Gastroesophageal sphincter (tissue), 4 donors: ENCODE results near the gene RHEX. TPM values are rescaled to one million over a fixed set of nuclear protein-coding genes. Genes with fewer than 3 reads are reported as not detected.

Experiments
- ATAC-seq: fragments of 150-250 bp; one replicate; pipeline ENCODE4 v1.9.1; 2016; ENCODE audit warnings: mild to moderate bottlenecking, moderate library complexity
- H3K27ac ChIP-seq, 4 donors: fragments of 200-600 bp; sonication (generic) in 3 of 4; 1 replicate in 3 of 4; 2 replicates in 1 of 4; pipeline ENCODE4 v1.5.1; 2016 to 2019
- H3K27me3 ChIP-seq: fragments of 200-600 bp; sonication (generic); one replicate; pipeline ENCODE4 v1.5.1; 2019
- H3K36me3 ChIP-seq, 2 donors: fragments of 200-600 bp; sonication (generic); one replicate each; pipeline ENCODE4 v1.5.1; 2019; ENCODE audit warnings: control low read depth in 1 of 2
- H3K4me1 ChIP-seq, 3 donors: fragments of 200-600 bp; sonication (generic); 1 replicate in 2 of 3; 2 replicates in 1 of 3; pipeline ENCODE4 v1.5.1; 2016 to 2019; ENCODE audit warnings: control low read depth in 2 of 3
- H3K4me3 ChIP-seq, 2 donors: fragments of 200-600 bp; sonication (generic); one replicate each; pipeline ENCODE4 v1.5.1; 2019; ENCODE audit warnings: mild to moderate bottlenecking in 1 of 2, moderate library complexity in 1 of 2
- H3K9me3 ChIP-seq, 3 donors: fragments of 200-600 bp; sonication (generic); one replicate each; pipeline ENCODE4 v1.5.1; 2017 to 2019; ENCODE audit warnings: control low read depth in 2 of 3
- CTCF ChIP-seq, 4 experiments: fragments of 200-600 bp in 2 of 4; fragments of 450-650 bp in 2 of 4; sonication (generic) in 1 of 4; IDR thresholded peaks; one replicate each; pipeline ENCODE4 v1.5.1; 2017 to 2019; ENCODE audit warnings: antibody characterized with exemption in 4 of 4, mild to moderate bottlenecking in 2 of 4, moderate library complexity in 2 of 4
- EP300 ChIP-seq: sonication (generic); formaldehyde crosslinking; IDR thresholded peaks from one replicate; pipeline ENCODE4 v1.6.1; 2017; ENCODE audit warnings: antibody characterized with exemption, mild to moderate bottlenecking
- POLR2A ChIP-seq, 2 donors: fragments of 450-650 bp; IDR thresholded peaks; one replicate each; pipeline ENCODE4 v1.6.1; 2017; ENCODE audit warnings: antibody characterized with exemption in 2 of 2, mild to moderate bottlenecking in 2 of 2, moderate library complexity in 1 of 2
- POLR2AphosphoS5 ChIP-seq: sonication (generic); formaldehyde crosslinking; IDR thresholded peaks from one replicate; pipeline ENCODE4 v1.6.1; 2017; ENCODE audit warnings: antibody characterized with exemption
- WGBS, 2 donors: methylation state at CpG; one replicate each; pipeline ENCODE4 v1.1.5; 2018; ENCODE audit warnings: low coverage in 1 of 2; 5-methylcytosine and 5-hydroxymethylcytosine counted together
- total RNA-seq, 4 donors: library from RNA; depleted of rRNA; stranded (reverse); fragments of >200 nt; gene quantifications; one replicate each; pipeline ENCODE4 v1.1.0, GENCODE V29; 2016

The RHEX gene
- total RNA-seq, 4 donors from 2014 or later, result 3.5 to 6.8 (median 5.0) TPM

GRCh38 chr1:206037581-206037980, 15.4 kb upstream of the RHEX start:
- TF ChIP-seq CTCF (IDR thresholded peaks at IDR 0.05) (no peak), POLR2AphosphoS5 (no peak)
- no peaks in the 10 kb centered on the region for H3K4me1 ChIP-seq
- no peak overlapping the region for H3K4me3 ChIP-seq
- H3K9me3 ChIP-seq, result no peaks in the 10 kb centered on the region
- 75 to 93% methylated on average over 6 to 9 of the region's 9 CpGs for WGBS, 2 donors
- ATAC-seq, result no peak
- no peak overlapping the region for H3K27ac ChIP-seq
- no peaks in the 10 kb centered on the region for H3K36me3 ChIP-seq
- peaks cover 49% of the 10 kb centered on the region for H3K27me3 ChIP-seq

- 40 to 50% methylated on average over 4 to 6 of the region's 7 CpGs for WGBS, 2 donors
- TF ChIP-seq POLR2A (IDR thresholded peaks at IDR 0.05), result no peak
- TF ChIP-seq CTCF (IDR thresholded peaks at IDR 0.05), result no peak
- no peak for TF ChIP-seq EP300
- no peak for TF ChIP-seq POLR2AphosphoS5
- no peak for ATAC-seq
Observed at GRCh38 chr1:206039046-206039973, 13.7 kb upstream of the RHEX start.

GRCh38 chr1:206040328-206040727, 12.6 kb upstream of the RHEX start:
- H3K27me3 ChIP-seq, result peaks cover 39% of the 10 kb centered on the region
- no peaks in the 10 kb centered on the region for H3K4me1 ChIP-seq
- TF ChIP-seq EP300, result no peak
- TF ChIP-seq POLR2A (IDR thresholded peaks at IDR 0.05), result no peak
- no peak for TF ChIP-seq POLR2AphosphoS5
- TF ChIP-seq CTCF (IDR thresholded peaks at IDR 0.05), result no peak
- H3K36me3 ChIP-seq, result no peaks in the 10 kb centered on the region
- H3K4me3 ChIP-seq, result no peak overlapping the region
- H3K9me3 ChIP-seq, result no peaks in the 10 kb centered on the region
- 43 to 59% methylated on average over 5 of the region's 5 CpGs for WGBS, 2 donors
- H3K27ac ChIP-seq, result no peak overlapping the region
- ATAC-seq, result no peak

More at GRCh38 chr1:206039046-206039973, 13.7 kb upstream of the RHEX start:
- Histone ChIP-seq H3K9me3 (no peaks in the 10 kb centered on the region), H3K27ac (no peak overlapping the region), H3K36me3 (no peaks in the 10 kb centered on the region), H3K27me3 (peaks cover 46% of the 10 kb centered on the region), H3K4me1 (no peaks in the 10 kb centered on the region), H3K4me3 (no peak overlapping the region)

GRCh38 chr1:206041640-206042039, 11.3 kb upstream of the RHEX start:
- 46 to 51% methylated on average over 4 to 5 of the region's 7 CpGs for WGBS, 2 donors

GRCh38 chr1:206047271-206047670, 5.7 kb upstream of the RHEX start:
- Histone ChIP-seq H3K27ac (no peak overlapping the region), H3K9me3 (no peaks in the 10 kb centered on the region), H3K4me1 (no peaks in the 10 kb centered on the region), H3K36me3 (no peaks in the 10 kb centered on the region), H3K27me3 (peaks cover 11% of the 10 kb centered on the region), H3K4me3 (no peak overlapping the region)
- 71 to 75% methylated on average over 4 of the region's 4 CpGs for WGBS, 2 donors
- TF ChIP-seq CTCF (IDR thresholded peaks at IDR 0.05), result no peak
- TF ChIP-seq POLR2A (IDR thresholded peaks at IDR 0.05), result no peak
- TF ChIP-seq EP300, result no peak
- TF ChIP-seq POLR2AphosphoS5, result no peak
- no peak for ATAC-seq

More at GRCh38 chr1:206041640-206042039, 11.3 kb upstream of the RHEX start:
- Histone ChIP-seq H3K36me3 (no peaks in the 10 kb centered on the region), H3K27ac (no peak overlapping the region), H3K4me3 (no peak overlapping the region), H3K9me3 (no peaks in the 10 kb centered on the region), H3K4me1 (no peaks in the 10 kb centered on the region), H3K27me3 (peaks cover 37% of the 10 kb centered on the region)
- no peak for TF ChIP-seq POLR2A (IDR thresholded peaks at IDR 0.05)
- TF ChIP-seq EP300, result no peak
- ATAC-seq, result no peak
